Measurements from ENCODE around the gene PAEP.

PAEP gene

DNA sequence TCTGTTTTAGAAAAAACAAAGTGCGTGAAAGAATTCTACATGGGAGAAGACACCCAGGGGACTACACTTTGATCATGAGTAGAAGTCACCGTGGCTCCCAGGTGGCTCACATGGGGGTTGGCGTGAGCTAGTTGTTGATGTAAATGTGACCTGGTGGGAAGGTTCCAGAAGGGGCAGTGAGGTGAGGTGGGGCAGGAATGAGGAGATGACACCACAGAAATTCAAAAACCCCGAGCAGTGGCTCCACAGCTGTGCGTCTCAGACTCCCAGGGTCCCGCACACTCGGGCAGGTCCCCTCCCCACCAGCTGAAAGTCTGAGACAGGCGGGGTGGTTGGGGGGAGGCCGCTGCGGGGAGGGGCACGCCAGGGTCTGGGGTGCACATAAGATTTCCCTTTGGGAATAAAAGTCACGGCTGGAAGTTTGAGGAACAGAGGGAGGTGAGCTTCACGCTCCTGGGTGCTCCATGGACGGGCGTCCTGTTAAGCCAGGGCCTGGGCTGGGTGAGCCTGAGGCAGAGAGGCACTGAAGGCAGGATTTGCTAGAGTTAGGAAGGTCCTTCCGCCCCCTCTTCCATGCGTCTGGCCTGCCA, 47.9 kb downstream of the PAEP start:
- H3K27me3 Mint-ChIP-seq (ENCODE audit: low read depth), result peaks cover 21% of the 10 kb centered on the region
- H3K27ac Mint-ChIP-seq, result no peak overlapping the region
- no peak overlapping the region for H3K4me3 Mint-ChIP-seq
- H3K36me3 Mint-ChIP-seq (ENCODE audit: low read depth), result no peaks in the 10 kb centered on the region
- peaks cover 2% of the 10 kb centered on the region for H3K9me3 Mint-ChIP-seq
- TF ChIP-seq, protein P1, sequence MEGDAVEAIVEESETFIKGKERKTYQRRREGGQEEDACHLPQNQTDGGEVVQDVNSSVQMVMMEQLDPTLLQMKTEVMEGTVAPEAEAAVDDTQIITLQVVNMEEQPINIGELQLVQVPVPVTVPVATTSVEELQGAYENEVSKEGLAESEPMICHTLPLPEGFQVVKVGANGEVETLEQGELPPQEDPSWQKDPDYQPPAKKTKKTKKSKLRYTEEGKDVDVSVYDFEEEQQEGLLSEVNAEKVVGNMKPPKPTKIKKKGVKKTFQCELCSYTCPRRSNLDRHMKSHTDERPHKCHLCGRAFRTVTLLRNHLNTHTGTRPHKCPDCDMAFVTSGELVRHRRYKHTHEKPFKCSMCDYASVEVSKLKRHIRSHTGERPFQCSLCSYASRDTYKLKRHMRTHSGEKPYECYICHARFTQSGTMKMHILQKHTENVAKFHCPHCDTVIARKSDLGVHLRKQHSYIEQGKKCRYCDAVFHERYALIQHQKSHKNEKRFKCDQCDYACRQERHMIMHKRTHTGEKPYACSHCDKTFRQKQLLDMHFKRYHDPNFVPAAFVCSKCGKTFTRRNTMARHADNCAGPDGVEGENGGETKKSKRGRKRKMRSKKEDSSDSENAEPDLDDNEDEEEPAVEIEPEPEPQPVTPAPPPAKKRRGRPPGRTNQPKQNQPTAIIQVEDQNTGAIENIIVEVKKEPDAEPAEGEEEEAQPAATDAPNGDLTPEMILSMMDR (IDR thresholded peaks at IDR 0.05; ENCODE audit: unreplicated experiment in 3 of 3), result no peak
- peaks cover 5% of the 10 kb centered on the region for H3K4me1 Mint-ChIP-seq

DNA sequence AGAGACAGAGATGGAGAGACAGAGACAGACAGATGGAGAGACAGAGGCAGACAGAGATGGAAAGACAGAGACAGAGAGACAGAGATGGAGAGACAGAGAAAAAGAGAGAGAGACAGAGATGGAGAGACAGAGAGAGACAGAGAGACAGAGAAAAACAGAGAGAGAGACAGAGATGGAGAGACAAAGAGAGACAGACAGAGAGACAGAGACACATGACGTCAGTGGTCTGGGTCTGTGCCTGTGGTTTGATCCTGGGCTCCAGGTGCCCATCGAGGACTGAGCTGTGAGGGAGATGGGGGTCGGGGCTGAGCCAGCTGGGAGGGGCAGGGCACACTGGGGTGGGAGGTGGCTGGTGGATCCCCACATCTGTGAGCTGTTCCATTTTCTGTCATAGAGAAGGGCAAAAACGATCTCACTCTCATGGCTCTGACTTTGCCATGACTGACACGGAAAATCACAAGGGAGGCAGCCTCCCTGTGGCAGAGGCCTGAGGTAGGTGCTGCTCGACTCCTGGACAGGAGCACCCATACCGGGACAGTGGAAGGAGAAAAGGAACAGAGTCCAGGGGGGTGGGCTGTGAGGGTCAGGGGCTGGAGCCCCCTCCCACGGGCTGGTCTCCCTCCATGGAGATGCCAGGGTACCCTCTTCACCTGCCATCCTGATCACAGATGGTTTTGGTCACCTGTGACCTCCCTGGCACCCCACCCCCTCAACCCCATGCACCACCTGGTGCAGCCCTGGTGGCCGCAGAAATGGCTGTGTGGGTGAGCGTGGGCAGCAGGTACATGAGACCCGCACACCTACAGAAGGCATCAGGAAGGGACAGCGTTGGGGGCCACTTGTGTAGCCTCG, 49.0 kb downstream of the PAEP start:
- H3K4me1 Mint-ChIP-seq, result no peaks in the 10 kb centered on the region
- H3K27me3 Mint-ChIP-seq (ENCODE audit: low read depth), result peaks cover 15% of the 10 kb centered on the region
- H3K36me3 Mint-ChIP-seq (ENCODE audit: low read depth), result no peaks in the 10 kb centered on the region
- H3K27ac Mint-ChIP-seq, result no peak overlapping the region
- peaks cover 2% of the 10 kb centered on the region for H3K9me3 Mint-ChIP-seq
- no peak overlapping the region for H3K4me3 Mint-ChIP-seq
- TF ChIP-seq, protein P1 (IDR thresholded peaks at IDR 0.05; ENCODE audit: unreplicated experiment in 3 of 3), result no peak

DNA sequence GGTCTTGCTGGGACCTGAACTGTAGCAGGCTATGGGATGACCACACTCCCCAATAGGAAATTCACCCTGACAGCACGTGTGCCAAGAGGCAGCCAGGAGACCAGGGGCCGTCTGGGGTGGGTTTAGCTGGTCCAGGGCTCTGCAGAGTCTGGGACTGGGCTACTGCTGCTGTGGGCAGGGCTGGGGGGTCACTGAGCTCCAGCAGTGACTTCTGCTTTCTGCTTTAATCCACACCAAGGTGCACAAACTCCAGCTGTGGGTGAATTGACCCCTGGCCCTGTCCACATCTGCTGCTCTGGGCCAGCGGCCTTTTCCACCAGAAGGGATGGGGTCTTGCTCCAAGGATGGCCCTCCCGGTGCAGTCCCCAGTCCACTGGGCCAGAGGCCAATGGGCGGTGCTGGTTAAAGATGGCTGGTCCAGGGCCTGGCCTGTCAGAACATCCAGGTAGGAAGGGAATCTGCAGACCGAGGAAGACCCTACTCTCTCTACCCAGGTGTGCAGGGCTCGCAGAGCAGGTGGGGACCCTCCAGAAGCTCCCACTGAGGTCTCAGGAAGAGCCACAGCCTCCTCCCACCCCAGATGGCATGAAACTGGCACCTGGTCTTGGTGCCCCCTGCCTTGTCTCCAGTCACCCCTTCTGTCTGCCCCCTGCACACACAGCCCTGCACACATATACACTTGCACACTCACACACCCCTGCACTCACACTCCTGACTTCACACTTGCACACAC, 49.8 kb downstream of the PAEP start:
- TF ChIP-seq, protein P1 (IDR thresholded peaks at IDR 0.05; ENCODE audit: unreplicated experiment in 3 of 3), result no peak
- no peak overlapping the region for H3K4me3 Mint-ChIP-seq
- H3K9me3 Mint-ChIP-seq, result peaks cover 2% of the 10 kb centered on the region
- H3K4me1 Mint-ChIP-seq, result no peaks in the 10 kb centered on the region
- H3K27me3 Mint-ChIP-seq (ENCODE audit: low read depth), result peaks cover 15% of the 10 kb centered on the region
- no peaks in the 10 kb centered on the region for H3K36me3 Mint-ChIP-seq (ENCODE audit: low read depth)
- no peak overlapping the region for H3K27ac Mint-ChIP-seq

DNA sequence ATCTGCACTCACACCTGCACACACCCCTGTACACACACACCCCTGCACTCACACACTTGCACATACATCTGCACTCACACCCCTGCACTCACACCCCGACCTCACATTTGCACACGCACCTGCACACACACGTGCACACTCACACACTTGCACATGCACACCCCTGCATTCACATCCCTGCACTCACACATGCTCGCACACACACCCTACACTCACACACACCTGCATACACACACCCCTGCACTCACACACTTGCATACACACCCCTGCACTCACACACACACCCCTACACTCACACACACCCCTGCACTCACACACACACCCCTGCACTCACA, 50.3 kb downstream of the PAEP start:
- no peaks in the 10 kb centered on the region for H3K4me1 Mint-ChIP-seq
- H3K36me3 Mint-ChIP-seq (ENCODE audit: low read depth), result no peaks in the 10 kb centered on the region
- H3K4me3 Mint-ChIP-seq, result no peak overlapping the region
- peaks cover 2% of the 10 kb centered on the region for H3K9me3 Mint-ChIP-seq
- H3K27me3 Mint-ChIP-seq (ENCODE audit: low read depth), result peaks cover 13% of the 10 kb centered on the region
- TF ChIP-seq, protein P1 (IDR thresholded peaks at IDR 0.05; ENCODE audit: unreplicated experiment in 3 of 3), result no peak
- H3K27ac Mint-ChIP-seq, result no peak overlapping the region

DNA sequence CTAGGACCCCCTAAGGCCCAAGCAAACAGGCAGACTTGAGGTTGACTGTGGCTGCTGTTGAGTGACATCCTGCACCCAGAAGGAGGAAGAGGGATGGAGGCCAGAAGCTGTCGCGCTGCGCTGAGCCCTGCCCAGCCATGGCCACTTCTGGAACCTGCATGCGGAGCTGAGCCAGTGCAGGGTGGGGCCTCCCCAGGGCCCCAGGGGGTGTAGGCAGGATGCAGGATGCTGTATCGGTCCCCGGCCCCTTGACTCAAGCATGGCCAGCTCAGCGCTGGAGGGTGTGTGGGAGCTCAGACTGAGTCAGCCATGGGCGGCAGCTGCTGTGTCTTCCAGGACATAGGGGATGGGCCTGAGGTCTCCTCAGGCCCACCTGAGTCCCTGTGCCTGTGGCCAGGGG, 50.9 kb downstream of the PAEP start:
- Mint-ChIP-seq H3K27me3 (ENCODE audit: low read depth) (peaks cover 12% of the 10 kb centered on the region), H3K4me3 (no peak overlapping the region), H3K36me3 (ENCODE audit: low read depth) (no peaks in the 10 kb centered on the region), H3K9me3 (peaks cover 2% of the 10 kb centered on the region), H3K4me1 (no peaks in the 10 kb centered on the region), H3K27ac (no peak overlapping the region)
- TF ChIP-seq, protein P1 (IDR thresholded peaks at IDR 0.05; ENCODE audit: unreplicated experiment in 3 of 3), result no peak
